Progenitor cell of endocrine pancreas (in vitro differentiated cells): ENCODE data around the gene AK4. TPM values are rescaled to one million over a fixed set of nuclear protein-coding genes. Genes with fewer than 3 reads are reported as not detected.
A peak's percentile ranks its signal among the peaks of the same experiment; 100 is the strongest.
"Not testable (repeated sequence)": the region's sequence is repeated elsewhere in the genome, so short reads cannot be mapped to it uniquely, and the experiment has no call there.

Source experiments
- DNase-seq: peaks from one replicate; pipeline ENCODE4 v3.0.0; 2021; ENCODE audit warnings: low spot score; ENCODE audit not compliant: unreplicated experiment
- H3K27ac Mint-ChIP-seq: 2 replicates; pipeline ENCODE4 v1.8.0; 2021; ENCODE audit warnings: mild to moderate bottlenecking, moderate library complexity, mixed read lengths
- H3K27me3 Mint-ChIP-seq: 2 replicates; pipeline ENCODE4 v1.8.0; 2021; ENCODE audit warnings: mixed read lengths
- H3K36me3 Mint-ChIP-seq: 2 replicates; pipeline ENCODE4 v1.8.0; 2022; ENCODE audit warnings: mixed read lengths; ENCODE audit not compliant: insufficient read depth
- H3K4me1 Mint-ChIP-seq: 2 replicates; pipeline ENCODE4 v1.8.0; 2021; ENCODE audit warnings: low read depth, mixed read lengths
- H3K4me3 Mint-ChIP-seq: 2 replicates; pipeline ENCODE4 v1.8.0; 2021; ENCODE audit warnings: low read depth, mild to moderate bottlenecking, moderate library complexity, mixed read lengths
- H3K9me3 Mint-ChIP-seq: 2 replicates; pipeline ENCODE4 v1.8.0; 2021; ENCODE audit warnings: low read depth, mixed read lengths
- CTCF ChIP-seq: fragments of 200-600 bp; sonication (generic); IDR thresholded peaks from one replicate; pipeline ENCODE4 v1.5.0; 2021; ENCODE audit warnings: antibody characterized with exemption, mild to moderate bottlenecking; ENCODE audit not compliant: unreplicated experiment
- total RNA-seq: library from RNA; stranded (reverse); gene quantifications from 2 replicates; pipeline ENCODE4 v1.2.1, GENCODE V29; 2021

AK4 gene
- total RNA-seq, 1 donor from 2014 or later = 12.6 TPM

- DNase-seq = no peak
- H3K36me3 Mint-ChIP-seq = peaks cover 3% of the 10 kb centered on the region
- no peak for TF ChIP-seq CTCF
- H3K27me3 Mint-ChIP-seq = no peaks in the 10 kb centered on the region
- H3K4me3 Mint-ChIP-seq = no peak overlapping the region
- peaks cover 4% of the 10 kb centered on the region for H3K9me3 Mint-ChIP-seq
- no peak overlapping the region for H3K27ac Mint-ChIP-seq
- H3K4me1 Mint-ChIP-seq = peaks cover 6% of the 10 kb centered on the region
These were observed 84.5 kb downstream of the AK4 start for GRCh38 chr1:65232461-65232990.

GRCh38 chr1:65233782-65234181 is 85.8 kb downstream of the AK4 start:
- H3K27me3 Mint-ChIP-seq = no peaks in the 10 kb centered on the region
- peaks cover 3% of the 10 kb centered on the region for H3K36me3 Mint-ChIP-seq
- no peak for DNase-seq
- no peak for TF ChIP-seq CTCF
- H3K9me3 Mint-ChIP-seq = peaks cover 4% of the 10 kb centered on the region
- peaks cover 6% of the 10 kb centered on the region for H3K4me1 Mint-ChIP-seq
- no peak overlapping the region for H3K4me3 Mint-ChIP-seq
- H3K27ac Mint-ChIP-seq = no peak overlapping the region

DNA sequence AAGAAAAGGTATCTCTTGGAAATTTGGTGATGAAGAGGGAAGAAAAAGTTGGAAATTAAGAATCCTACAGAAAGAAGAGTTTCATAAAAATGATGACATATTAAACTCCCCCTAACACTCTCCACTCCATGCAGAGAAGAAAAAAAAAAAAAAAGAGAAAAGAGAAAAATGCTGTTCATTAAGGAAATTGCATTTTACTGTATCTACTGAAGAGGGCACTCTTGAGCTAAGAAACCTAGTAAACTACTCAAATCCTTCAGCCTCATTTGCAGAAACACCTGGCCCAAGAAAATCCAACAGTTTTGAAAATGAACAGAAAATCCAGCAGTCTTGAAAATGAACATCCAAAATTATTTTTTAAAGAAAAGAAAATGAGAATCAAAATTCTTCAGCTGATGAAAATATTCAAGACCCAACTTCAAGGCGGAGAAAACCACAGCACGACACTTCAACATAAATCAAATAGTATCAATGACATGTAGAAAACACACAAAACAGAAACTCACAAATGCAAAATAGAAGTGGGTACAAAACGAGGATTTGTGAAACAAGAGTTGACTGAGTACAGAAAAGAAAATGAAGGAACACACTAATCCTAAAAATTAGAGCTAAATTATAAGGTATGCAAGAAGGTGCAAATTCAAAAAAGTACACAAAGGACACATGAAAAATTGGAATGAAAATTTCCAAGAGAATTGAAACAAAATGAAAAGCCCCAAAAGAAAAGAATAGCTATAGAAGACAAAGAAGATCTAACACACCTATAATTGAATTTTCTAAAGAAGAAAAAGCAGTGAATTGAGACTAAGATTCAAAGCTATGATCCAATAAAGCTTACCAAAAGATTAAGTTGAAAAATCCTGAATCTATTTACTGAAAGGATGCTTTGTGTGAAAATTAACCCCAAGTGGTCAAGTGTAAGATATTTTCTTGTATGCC is 88.1 kb downstream of the AK4 start:
- Mint-ChIP-seq H3K36me3 (peaks cover 3% of the 10 kb centered on the region), H3K27me3 (no peaks in the 10 kb centered on the region), H3K9me3 (peaks cover 8% of the 10 kb centered on the region), H3K4me1 (no peaks in the 10 kb centered on the region), H3K4me3 (no peak overlapping the region), H3K27ac (no peak overlapping the region)
- no peak for DNase-seq
- peak; percentile 61 for TF ChIP-seq CTCF

DNA sequence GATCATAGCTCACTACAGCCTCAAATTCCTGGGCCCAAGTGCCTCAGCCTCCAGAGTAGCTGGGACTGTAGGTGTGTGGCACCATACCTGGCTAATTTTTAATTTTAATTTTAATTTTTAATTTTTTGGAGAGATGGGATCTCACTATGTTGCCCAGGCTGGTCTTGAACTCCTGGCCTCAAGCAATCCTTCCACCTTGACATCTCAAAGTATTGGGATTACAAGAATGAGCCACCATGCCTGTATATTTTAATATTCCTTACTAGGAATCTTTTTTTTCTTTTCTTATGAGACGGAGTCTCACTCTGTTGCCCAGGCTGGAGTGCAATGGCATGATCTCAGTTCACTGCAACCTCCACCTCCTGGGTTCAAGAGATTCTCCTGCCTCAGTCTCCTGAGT is 89.1 kb downstream of the AK4 start:
- not testable (repeated sequence) for H3K9me3 Mint-ChIP-seq, H3K27ac Mint-ChIP-seq, DNase-seq, H3K4me3 Mint-ChIP-seq, H3K4me1 Mint-ChIP-seq, H3K36me3 Mint-ChIP-seq, H3K27me3 Mint-ChIP-seq

- H3K27me3 Mint-ChIP-seq = no peaks in the 10 kb centered on the region
- no peak for TF ChIP-seq CTCF
- no peak overlapping the region for H3K27ac Mint-ChIP-seq
- DNase-seq = no peak
- no peak overlapping the region for H3K4me3 Mint-ChIP-seq
- H3K36me3 Mint-ChIP-seq = peaks cover 3% of the 10 kb centered on the region
- no peaks in the 10 kb centered on the region for H3K4me1 Mint-ChIP-seq
- peaks cover 10% of the 10 kb centered on the region for H3K9me3 Mint-ChIP-seq
These were observed 89.5 kb downstream of the AK4 start for GRCh38 chr1:65237503-65237902.
